Mucosa of gallbladder (tissue), 1 donor: Measurements from ENCODE around the gene COL26A1. TPM values are rescaled to one million over a fixed set of nuclear protein-coding genes. Genes with fewer than 3 reads are reported as not detected.
A peak's percentile ranks its signal among the peaks of the same experiment; 100 is the strongest.
"Not testable (repeated sequence)": the region's sequence is repeated elsewhere in the genome, so short reads cannot be mapped to it uniquely, and the experiment has no call there.

Source experiments
- DNase-seq: peaks from one replicate; pipeline ENCODE4 v3.0.0-alpha.2; 2020; ENCODE audit warnings: low spot score
- total RNA-seq: library from RNA; stranded (reverse); gene quantifications from one replicate; pipeline ENCODE4 v1.2.1, GENCODE V29; 2021
- donor health status: DM: no; HTN: no; CAD: no.

Gene COL26A1
- total RNA-seq, result 0.29 TPM

DNA sequence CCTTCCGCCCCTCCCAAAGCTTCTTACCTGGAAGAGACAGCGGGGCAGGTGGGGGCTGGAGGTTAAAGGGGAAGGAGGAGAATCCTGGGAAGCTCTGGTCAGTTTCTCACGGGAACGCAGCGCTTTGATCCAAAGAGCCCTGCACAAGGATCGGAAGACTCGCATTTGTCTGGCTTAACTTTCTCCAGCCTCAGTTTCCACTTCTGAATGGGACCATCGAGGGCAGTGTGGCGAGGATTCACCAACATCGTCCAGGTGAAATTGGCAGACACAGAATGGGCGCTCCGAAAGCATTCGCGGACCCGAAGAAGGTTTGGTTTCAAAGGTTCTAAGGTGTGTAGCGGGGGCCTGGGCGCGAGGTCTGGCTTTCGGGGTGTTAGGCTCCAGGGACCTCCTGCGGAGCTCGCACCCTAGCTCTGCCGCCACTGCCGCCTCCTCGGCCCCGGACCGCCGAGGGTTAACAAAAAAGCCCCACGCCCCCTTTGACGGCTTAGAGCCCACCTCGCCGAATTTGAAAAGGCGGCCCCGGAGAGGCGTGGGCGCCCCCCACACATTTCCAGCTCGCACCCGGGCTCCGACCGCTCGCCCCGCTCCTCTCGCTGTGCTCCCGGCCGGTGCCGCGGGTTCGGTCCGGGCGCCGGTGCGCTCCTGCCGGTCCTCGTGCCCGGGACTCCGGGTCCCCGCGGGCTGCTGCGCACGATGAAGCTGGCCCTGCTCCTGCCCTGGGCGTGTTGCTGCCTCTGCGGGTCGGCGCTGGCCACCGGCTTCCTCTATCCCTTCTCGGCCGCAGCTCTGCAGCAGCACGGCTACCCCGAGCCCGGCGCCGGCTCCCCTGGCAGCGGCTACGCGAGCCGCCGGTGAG is at the start of gene COL26A1:
Gene COL26A1, plus strand, starts transcription at position 542 of the 862 bp plus-strand sequence. Its CDS starts 158 bp downstream, at position 700.
- DNase-seq, result no peak

DNA sequence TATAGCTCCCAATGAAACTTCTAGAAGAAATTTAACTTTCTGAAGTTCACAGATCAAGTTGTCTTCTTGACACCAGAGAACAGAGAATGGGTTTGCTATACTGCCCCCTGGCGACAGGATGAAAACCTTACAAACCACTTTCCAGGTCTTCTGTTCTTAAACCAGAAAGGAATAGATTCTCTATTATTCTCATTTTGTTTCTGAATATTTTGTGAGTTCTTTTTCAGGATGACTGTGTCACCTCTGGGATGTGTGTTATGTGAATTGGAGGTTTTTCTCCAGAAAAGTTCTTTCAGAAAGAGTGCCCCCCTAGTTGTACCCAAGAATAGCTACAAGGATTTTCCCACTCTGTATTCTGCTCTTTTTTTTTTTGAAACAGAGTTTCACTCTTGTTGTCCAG is 47.3 kb upstream of the COL26A1 start:
- DNase-seq, result peak; percentile 29

DNA sequence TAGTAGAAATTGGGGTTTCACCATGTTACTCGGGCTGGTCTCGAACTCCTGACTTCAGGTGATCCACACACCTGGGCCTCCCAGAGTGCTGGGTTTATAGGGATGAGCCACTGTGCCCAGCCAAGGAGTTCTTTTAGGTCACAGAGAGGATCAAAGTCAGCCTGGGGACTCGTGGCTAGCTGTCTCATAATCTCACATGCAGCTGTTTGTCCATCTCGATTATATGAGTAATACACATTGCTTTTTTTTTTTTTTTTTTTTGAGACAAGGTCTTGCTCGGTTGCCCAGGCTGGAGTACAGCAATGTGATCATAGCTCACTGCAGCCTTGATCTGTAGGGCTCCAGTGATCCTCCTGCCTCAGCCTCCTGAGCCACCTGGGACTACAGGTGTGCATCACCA is 43.3 kb upstream of the COL26A1 start:
- no peak for DNase-seq

DNA sequence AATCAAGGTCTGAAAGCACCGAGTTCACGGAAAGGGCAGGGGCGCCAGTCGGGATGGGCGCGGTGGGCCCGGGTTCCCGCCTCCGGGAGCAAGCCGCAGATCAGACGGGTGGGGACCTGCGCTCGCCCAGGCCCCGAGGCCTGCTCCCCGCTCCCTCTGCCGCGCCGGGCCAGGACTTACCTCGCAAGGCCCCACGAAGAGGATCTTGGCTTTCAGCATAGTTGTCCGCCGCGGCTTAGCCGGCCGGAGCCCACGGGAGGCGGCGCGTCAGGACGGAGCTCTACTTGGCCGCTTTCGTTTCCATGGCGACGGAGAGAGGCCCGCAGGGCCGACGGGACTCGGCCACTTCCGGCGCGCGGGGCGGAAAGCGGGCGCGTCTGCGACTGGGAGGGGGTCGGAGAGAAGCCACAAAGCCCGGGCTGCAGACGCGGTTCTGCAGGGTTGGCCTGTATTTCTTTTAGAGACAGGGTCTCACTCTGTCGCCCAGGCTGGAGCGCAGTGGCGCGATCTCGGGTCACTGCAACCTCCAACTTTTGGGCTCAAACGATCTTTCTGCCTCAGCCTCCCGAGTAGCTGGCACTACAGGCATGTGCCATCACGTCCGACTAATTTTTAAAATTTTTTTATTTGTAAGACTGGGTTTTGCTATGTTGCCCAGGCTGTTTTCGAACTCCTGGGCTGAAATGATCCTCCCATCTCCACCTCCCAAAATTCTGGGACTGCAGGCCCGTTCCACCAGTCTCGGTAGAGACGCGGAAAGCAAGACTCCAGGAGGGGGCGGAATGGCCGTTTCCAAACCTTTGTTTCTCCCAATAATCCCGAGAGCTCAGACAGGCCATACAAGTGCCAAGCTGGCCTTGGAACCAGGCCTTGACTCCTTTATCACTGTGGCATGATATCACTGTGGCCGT is 40.9 kb upstream of the COL26A1 start, which contains the start of gene IFT22:
Gene IFT22, minus strand, starts transcription at position 322 of the 911 bp plus-strand sequence. Its CDS starts 103 bp downstream, at position 219.
- DNase-seq, result peak; percentile 93

DNA sequence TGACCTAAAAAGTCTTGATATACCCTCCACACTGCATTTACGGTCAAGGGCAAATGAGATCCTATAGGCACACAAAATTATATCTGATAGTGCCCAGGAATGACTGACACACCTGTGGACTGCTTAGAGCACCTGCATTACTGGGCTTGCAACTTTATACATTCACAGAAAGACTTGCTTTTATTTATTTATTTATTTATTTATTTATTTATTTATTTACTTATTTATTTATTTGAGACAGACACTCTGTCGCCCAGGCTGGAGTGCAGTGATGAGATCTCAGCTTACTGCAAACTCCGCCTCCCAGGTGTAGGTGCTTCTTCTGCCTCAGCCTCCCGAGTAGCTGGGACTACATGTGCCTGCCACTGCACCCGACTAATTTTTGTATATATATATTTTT is 34.5 kb upstream of the COL26A1 start:
- DNase-seq, result no peak

DNA sequence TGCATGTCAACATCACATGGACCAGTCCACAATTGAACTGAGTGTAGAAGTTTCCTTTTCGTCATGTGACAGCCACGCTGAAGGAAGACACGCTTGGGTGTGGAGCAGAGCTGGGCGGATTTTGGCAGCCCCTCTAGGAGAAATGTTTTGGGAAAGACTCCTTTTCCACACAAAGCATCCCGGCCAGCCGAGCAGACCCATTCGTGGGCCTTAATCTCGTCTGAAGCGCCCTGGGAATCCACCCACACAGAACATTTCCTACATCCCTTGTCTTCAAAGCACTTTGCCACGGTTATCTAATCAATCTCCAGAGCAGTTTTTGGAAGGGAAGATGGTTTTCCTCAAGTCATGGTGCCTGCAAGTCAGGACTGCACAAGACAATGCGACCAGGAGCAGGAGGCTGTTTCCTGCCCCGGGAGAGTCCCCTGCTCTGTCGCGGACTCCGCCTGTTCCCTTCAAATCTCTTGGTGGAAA is 32.6 kb upstream of the COL26A1 start:
- no peak for DNase-seq

DNA sequence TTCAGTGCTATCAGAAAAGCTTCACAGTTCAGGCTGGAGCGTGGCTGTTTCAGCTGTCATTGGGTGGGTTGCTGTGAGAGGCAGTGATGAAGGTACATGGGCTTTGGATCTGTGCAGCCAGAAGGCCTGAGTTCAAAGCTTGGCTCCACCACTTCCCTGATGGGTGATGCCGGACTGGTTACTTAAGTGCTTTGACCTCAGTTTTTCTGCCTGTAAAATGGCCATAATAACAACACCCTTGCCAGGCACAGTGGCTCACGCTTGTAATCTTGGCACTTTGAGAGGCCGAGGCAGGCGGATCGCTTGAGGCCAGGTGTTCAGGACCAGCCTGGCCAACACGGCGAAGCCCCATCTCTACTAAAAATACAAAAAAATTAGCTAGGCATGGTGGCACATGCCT is 30.6 kb upstream of the COL26A1 start:
- DNase-seq, result no peak

DNA sequence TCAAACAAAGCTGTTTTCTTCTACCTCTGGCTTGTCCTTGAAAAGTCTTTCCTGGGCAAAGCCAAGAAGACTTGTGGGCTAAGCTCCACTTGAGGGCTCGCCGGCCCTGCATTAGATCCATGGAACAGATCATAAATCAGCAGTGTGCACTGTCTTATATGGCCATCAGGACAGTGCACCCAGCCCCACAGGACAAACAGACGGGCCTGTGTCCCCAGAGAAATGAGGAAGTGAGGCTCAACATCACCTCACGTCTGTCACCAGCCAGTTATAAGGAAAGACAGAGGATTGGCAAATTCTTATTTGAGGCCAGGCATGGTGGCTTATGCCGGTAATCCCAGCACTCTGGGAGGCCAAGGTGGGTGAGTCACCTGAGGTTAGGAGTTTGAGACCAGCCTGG is 28.8 kb upstream of the COL26A1 start:
- no peak for DNase-seq

DNA sequence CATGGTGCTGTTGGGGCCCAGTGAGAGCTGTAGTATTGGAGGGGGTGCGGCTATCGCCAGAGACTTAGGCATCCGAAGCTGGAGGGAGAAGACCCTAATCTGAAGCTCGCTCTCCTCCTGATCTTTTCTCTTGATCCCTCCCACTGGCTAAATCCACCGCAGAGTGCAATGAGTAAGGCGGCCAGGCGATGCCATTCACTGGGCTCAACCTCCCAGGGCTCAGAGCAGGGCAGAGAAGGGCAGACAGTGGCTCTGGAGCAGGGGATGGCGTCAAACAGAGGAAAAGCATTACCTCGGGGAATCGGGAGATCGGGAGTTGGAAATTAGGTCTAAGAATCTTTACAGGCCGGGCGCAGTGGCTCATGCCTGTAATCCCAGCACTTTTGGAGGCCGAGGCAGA is 22.3 kb upstream of the COL26A1 start:
- no peak for DNase-seq

DNA sequence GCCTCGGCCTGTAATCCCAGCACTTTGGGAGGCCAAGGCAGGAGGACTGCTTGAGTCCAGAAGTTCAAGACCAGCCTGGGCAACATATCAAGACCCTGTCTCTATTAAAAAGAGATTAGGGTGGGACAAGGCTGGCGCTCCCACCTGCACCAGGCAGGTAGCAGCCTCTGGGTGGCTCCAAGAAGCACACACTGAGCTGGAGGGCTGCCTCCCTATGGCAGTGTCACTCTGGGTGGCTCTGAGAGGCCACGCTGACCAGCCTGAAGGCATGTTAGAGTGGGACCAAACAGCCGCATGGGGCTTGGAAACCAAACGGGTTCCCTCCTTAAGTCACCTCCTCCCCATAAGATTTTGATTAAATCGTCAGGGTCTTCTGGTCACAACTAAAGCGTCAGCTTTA is 19.8 kb upstream of the COL26A1 start:
- no peak for DNase-seq

DNA sequence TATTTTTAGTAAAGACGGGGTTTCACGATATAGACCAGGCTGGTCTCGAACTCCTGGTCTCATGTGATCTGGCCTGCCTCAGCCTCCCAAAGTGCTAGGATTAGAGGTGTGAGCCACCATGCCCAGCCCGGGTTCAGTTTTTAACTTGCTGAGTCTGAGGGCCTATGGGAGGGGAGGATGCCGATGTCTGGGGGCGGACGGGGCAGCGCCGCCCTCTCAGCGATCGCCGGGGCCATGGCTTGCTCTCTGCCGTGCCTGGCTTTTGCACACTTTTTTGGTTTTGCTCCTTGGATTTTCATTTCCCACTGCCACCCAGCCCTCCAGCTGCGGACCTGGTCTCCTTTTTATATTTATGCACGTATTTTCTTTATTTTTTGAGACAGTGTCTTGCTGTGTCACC is 15.2 kb upstream of the COL26A1 start:
- no peak for DNase-seq

DNA sequence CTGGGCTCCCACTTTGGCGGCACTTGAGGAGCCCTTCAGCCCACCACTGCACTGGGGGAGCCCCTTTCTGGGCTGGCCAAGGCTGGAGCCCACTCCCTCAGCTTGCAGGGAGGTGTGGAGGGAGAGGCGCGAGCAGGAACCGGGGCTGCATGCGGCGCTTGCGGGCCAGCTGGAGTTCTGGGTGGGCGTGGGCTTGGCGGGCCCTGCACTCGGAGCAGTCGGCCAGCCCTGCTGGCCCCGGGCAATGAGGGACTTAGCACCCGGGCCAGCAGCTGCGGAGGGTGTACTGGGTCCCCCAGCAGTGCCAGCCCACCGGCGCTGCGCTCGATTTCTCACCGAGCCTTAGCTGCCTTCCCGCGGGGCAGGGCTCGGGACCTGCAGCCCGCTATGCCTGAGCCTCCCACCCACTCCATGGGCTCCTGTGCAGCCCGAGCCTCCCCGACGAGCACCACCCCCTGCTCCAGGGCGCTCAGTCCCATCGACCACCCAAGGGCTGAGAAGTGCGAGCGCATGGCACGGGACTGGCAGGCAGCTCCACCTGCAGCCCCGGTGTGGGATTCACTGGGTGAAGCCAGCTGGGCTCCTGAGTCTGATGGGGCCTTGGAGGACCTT is 14.1 kb upstream of the COL26A1 start:
- DNase-seq, result not testable (repeated sequence)

DNA sequence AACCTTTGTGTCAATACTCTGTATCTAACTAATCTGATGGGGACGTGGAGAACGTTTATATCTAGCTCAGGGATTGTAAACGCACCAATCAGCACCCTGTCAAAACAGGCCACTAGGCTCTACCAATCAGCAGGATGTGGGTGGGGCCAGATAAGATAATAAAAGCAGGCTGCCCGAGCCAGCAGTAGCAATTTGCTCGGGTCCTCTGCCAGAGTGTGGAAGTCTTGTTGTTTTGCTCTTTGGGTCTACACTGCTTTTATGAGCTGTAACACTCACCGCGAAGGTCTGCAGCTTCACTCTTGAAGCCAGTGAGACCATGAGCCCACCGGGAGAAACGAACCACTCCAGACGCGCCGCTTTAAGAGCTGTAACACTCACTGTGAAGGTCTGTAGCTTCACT is 13.4 kb upstream of the COL26A1 start:
- DNase-seq, result not testable (repeated sequence)

DNA sequence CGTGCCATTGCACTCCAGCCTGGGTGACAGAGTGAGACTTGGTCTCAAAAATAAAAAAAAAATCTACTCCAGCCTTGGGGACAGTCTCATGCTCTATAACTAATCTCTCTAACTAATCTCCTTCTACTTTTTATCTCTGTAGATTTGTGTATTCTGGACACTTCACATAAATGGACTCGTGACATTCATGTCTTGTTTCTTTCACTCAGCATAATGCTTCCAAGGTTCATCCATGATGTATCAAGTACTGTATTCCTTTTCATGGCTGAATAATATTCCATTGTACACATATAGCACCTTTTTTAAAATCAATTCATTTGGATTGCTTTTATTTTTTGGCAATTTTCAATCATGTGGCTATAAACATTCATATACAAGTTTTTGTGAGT is 9.8 kb upstream of the COL26A1 start:
- no peak for DNase-seq

DNA sequence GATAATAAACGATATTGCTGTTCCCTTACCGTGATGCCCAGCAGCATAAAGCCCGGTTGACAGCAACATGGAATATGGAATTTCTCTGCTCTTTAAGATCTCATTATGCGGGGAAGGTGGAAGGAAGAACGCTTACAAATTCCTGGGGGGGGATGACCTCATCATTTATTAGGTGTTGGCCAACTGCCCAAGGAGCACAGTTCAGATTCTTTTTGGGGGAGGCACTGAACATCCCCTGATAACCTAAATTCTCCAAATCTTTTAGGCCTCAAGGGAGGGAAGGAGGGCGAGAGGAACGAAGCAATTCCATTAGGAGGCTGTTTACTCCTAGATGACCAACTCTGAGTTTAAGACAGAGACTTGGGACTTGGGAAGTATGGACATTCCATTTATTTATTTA is 5.2 kb upstream of the COL26A1 start:
- DNase-seq, result no peak

DNA sequence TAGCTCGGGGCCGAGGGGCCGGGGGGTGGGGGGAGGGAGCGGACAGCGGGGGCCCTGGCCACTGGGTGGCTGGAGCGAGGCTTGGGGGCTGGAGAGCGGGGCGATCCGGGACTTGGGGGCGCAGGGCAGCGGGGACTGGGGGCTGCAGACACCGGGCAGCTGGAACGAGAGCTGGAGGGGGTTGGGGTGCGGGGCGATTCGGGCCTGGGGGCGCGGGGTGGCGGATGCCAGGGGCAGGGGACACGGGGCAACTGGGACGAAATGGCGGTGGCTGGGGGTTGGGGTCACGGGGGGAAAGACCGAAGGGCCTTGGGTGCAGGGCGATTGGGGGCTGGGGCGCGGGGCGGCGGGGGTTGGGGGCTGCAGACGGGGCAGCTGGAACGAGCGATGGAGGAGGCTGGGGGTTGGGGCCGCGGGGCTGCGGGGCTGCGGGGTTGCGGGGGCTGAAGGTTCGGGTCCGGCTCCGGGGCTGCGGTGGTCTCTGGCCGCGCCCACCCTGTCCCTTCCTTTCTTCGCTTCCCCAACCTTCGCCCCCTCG is 590 bp downstream of the COL26A1 start:
- DNase-seq, result no peak

DNA sequence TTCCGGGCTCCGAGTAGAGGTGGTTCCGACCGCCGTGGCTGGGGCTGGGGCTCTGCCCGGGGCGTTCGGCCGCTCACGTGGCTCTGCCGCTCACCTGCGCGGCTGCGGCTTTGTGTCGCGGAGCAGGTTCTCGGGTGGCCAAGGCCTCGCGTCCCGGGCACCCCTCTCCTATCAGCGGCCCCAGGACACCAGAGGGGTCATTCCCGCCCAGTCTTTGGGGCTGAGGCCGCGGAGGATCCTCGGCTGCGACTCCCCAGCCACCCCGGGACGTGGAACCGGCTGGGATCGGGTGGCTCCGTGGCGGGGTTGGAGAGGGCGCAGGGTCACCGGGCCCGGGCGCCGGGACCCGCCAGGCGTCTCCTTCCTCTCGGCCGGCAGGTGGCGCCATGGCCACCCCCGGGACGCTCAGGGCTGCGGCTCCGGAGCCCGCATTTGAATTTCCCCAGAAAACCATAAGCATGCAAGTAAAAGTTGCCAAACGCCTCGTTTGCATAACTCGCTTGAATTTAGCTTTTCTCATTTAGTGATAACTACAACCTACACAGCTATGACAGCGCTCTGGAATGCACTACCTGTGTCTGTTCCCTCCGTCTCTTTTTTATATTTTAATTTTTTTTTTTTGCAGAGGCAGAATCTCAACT is 1.2 kb downstream of the COL26A1 start:
- DNase-seq, result peak; percentile 48

DNA sequence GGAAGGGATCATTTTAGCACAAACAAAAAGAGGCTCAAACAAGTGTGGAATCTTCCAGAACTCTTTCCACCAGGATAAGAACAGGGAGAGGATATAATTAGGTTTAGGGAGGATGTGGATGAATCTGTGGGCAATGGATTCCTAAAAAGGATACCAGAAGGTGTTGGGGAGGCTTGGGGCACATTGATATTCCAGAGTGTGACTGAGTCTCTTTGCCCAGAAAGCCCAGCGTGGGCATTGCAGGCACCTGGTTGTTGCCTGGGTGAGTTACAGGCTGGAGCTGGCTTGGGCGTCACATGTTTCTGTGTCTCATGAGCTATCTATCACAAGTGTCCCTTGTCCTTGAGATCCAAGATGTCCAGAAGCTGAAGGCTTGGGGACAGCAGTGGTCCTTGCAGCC is 3.3 kb downstream of the COL26A1 start:
- DNase-seq, result no peak

DNA sequence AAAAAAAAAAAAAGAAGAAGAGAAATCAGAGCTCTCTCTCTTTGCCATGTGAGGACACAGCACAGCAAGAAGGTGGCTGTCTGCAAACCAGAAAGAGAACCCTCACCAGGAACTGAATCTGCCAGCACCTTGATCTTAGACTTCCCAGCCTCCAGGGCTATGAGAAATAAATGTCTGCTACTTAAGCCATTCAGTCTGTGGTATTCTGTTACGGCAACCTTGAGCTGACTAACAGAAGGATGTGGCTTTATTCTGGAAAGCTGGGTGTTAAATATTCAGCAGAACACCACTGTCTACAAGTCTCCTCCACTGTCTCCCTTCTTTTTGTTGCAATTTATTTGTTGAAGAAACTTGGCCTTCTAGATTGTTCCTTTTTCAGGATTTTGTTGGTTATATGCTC is 5.0 kb downstream of the COL26A1 start:
- DNase-seq, result no peak

DNA sequence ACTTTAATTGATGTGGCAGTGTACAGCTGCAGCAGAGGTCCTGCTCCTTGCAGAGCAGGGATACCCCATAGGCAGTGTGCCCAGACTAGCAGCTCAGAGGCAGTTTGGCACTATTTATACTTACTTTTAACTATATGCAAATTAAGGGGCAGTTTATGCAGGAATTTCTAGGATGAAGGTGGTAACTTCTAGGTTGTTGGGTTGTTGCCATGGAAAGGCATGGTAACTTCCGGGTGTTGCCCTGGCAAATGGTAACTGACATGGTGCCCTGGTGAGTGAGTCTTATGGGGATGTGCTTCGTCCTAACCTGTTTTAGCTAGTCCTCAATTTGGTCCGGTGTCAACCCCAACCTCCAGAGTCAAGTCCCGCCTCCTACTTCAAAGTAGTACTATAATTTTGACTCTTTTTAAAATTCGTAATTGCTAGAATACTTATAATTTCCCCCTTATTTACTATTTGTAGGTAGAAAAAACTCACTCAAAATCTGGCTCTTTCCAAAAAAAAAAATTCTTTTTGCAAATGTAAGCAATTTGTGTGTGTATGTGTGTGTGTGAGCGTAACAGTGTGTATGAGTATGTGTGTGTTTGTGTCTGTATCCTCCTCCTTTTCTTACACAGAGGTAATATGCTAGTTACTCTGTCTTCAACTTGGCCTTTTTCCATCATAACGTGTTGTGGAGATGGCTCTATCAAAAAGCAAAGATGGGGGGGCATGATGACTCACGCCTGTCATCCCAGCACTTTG is 5.9 kb downstream of the COL26A1 start:
- DNase-seq, result no peak

DNA sequence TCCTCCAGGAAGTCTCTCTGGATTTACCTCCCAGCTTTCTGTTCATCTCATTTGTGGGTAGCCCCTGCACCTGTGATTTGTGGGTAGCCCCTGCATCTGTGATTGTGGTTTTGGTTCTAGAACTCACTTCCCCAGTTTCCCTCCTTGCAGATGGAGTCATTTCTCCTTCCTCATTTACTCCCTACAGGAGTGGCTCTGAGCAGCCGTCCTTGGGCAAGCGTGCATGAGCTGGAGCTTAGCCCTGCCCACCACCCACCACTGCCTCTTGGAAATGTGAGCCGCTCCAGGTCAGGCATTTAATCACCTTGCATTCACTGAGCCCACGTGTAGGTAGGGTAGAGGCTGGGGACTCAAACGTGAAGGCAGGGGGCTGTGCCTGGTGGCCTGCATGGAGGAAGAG is 8.2 kb downstream of the COL26A1 start:
- DNase-seq, result no peak
